WTC11 (cell line): Measurements from ENCODE around the gene RASSF8. TPM values are rescaled to one million over a fixed set of nuclear protein-coding genes. Genes with fewer than 3 reads are reported as not detected.

ENCODE experiments used
- ATAC-seq: fragments of 200-7000 bp; cut with Tn5 transposase; 2 replicates; pipeline ENCODE4 v1.10.0; 2021; ENCODE audit warnings: mild to moderate bottlenecking, moderate library complexity
- CTCF ChIA-PET: fragments of 300-600 bp; sonication (Branson Sonifier 250); formaldehyde crosslinking; loops from one replicate; lab custom pipeline; 2021; ENCODE audit warnings: antibody characterized with exemption; lab: Charles Lee
- POLR2A ChIA-PET: fragments of 350-600 bp; sonication (Branson Sonifier 250); formaldehyde crosslinking; loops from one replicate; lab custom pipeline; 2021; ENCODE audit warnings: antibody characterized with exemption; lab: Charles Lee
- DNase-seq: peaks from one replicate; pipeline ENCODE4 v3.0.0; 2021; ENCODE audit warnings: low spot score
- H3K27ac Mint-ChIP-seq: 2 replicates; pipeline ENCODE4 v1.8.0; 2021; ENCODE audit warnings: mixed read lengths
- H3K27me3 Mint-ChIP-seq: 2 replicates; pipeline ENCODE4 v1.8.0; 2021; ENCODE audit warnings: low read depth, mild to moderate bottlenecking, moderate library complexity, mixed read lengths
- H3K36me3 Mint-ChIP-seq: 2 replicates; pipeline ENCODE4 v1.8.0; 2021; ENCODE audit warnings: mixed read lengths
- H3K4me1 Mint-ChIP-seq: 2 replicates; pipeline ENCODE4 v1.8.0; 2022; ENCODE audit warnings: mixed read lengths
- H3K4me3 Mint-ChIP-seq: 2 replicates; pipeline ENCODE4 v1.8.0; 2021; ENCODE audit warnings: mild to moderate bottlenecking, moderate library complexity, mixed read lengths
- H3K9me3 Mint-ChIP-seq: 2 replicates; pipeline ENCODE4 v1.8.0; 2021; ENCODE audit warnings: mixed read lengths
- ATF1 ChIP-seq: sonication (generic); formaldehyde crosslinking; IDR thresholded peaks from 2 replicates; pipeline ENCODE4 v1.8.1; 2023; ENCODE audit warnings: mild to moderate bottlenecking, moderate library complexity, missing genetic modification reagents
- ETV6 ChIP-seq: sonication (generic); formaldehyde crosslinking; IDR thresholded peaks from 2 replicates; pipeline ENCODE4 v1.8.1; 2022; ENCODE audit warnings: mild to moderate bottlenecking, missing genetic modification reagents
- KAT7 ChIP-seq: sonication (generic); formaldehyde crosslinking; IDR thresholded peaks from 2 replicates; pipeline ENCODE4 v1.8.1; 2023; ENCODE audit warnings: missing genetic modification reagents, mild to moderate bottlenecking, borderline replicate concordance
- NR3C1 ChIP-seq: sonication (generic); formaldehyde crosslinking; conservative IDR thresholded peaks from 2 replicates; pipeline ENCODE4 v1.8.1; 2023; ENCODE audit warnings: low read depth, mild to moderate bottlenecking, missing genetic modification reagents
- SMAD4 ChIP-seq: sonication (generic); formaldehyde crosslinking; IDR thresholded peaks from 2 replicates; pipeline ENCODE4 v1.8.0; 2022; ENCODE audit warnings: mild to moderate bottlenecking, missing genetic modification reagents
- SOX15 ChIP-seq: fragments of 250-450 bp; sonication (Bioruptor Pico); IDR thresholded peaks from 2 replicates; pipeline ENCODE4 v1.9.0; 2021; ENCODE audit warnings: mild to moderate bottlenecking
- ZBTB21 ChIP-seq: sonication (generic); formaldehyde crosslinking; IDR thresholded peaks from 2 replicates; pipeline ENCODE4 v1.8.1; 2023; ENCODE audit warnings: mild to moderate bottlenecking, missing genetic modification reagents, borderline replicate concordance
- ZNF138 ChIP-seq: sonication (generic); formaldehyde crosslinking; conservative IDR thresholded peaks from 2 replicates; pipeline ENCODE4 v1.8.1; 2022; ENCODE audit warnings: mild to moderate bottlenecking, moderate library complexity, missing genetic modification reagents
- ZNF263 ChIP-seq: sonication (generic); formaldehyde crosslinking; IDR thresholded peaks from 2 replicates; pipeline ENCODE4 v1.8.1; 2022; ENCODE audit warnings: low read depth, mild to moderate bottlenecking, moderate library complexity, missing genetic modification reagents
- ZNF317 ChIP-seq: sonication (generic); formaldehyde crosslinking; IDR thresholded peaks from 2 replicates; pipeline ENCODE4 v1.8.1; 2023; ENCODE audit warnings: low read depth, mild to moderate bottlenecking, moderate library complexity, missing genetic modification reagents, borderline replicate concordance
- total RNA-seq: library from RNA; stranded (reverse); gene quantifications from 3 replicates; pipeline ENCODE4 v1.2.3, GENCODE V29; 2021
- TF ChIP-seq, protein P1 (sequence below): sonication (generic); formaldehyde crosslinking; IDR thresholded peaks from 2 replicates; pipeline ENCODE4 v1.8.1; 2022; ENCODE audit warnings: low read depth, mild to moderate bottlenecking, moderate library complexity, missing genetic modification reagents, borderline replicate concordance
- TF ChIP-seq, protein P2 (sequence below): sonication (generic); formaldehyde crosslinking; conservative IDR thresholded peaks from 2 replicates; pipeline ENCODE4 v1.8.1; 2023; ENCODE audit warnings: mild to moderate bottlenecking, low read depth, missing genetic modification reagents, moderate library complexity
- TF ChIP-seq, protein P3 (sequence below): sonication (generic); formaldehyde crosslinking; IDR thresholded peaks from 2 replicates; pipeline ENCODE4 v1.8.1; 2022; ENCODE audit warnings: missing genetic modification reagents, borderline replicate concordance
- TF ChIP-seq, protein P4 (sequence below): sonication (generic); formaldehyde crosslinking; IDR thresholded peaks from 2 replicates; pipeline ENCODE4 v1.8.1; 2023; ENCODE audit warnings: mild to moderate bottlenecking, missing genetic modification reagents, moderate library complexity
- TF ChIP-seq, protein P5 (sequence below): sonication (generic); formaldehyde crosslinking; IDR thresholded peaks from 2 replicates; pipeline ENCODE4 v1.8.1; 2023; ENCODE audit warnings: mild to moderate bottlenecking, missing genetic modification reagents, moderate library complexity
- TF ChIP-seq, protein P6 (sequence below): fragments of 250-450 bp; sonication (Bioruptor Pico); IDR thresholded peaks from 2 replicates; pipeline ENCODE4 v1.8.0; 2021; ENCODE audit warnings: mild to moderate bottlenecking

RASSF8 gene
- total RNA-seq, 1 experiment from 2014 or later, result 48.6 TPM

DNA sequence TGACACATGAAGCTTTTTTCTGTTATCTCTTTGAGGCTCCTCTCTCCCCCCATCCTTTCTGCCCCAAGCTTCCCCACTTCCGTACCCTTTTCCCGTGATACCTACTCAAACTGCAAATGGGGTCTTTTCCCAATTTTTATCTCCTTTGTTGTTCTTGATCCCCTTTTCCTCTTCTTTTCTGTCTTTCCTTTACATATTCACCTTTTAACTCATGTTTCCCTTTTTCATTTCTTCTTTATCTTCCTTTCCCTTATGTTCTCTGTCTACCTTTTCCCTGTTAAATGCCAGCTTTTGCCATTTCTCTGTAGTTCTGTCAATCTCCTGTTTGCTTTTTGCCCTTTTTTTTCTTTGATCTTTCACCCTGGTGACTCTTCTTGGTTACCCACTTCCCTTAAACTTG, 168.9 kb downstream of the RASSF8 start (continued):
- TF ChIP-seq, protein P1, sequence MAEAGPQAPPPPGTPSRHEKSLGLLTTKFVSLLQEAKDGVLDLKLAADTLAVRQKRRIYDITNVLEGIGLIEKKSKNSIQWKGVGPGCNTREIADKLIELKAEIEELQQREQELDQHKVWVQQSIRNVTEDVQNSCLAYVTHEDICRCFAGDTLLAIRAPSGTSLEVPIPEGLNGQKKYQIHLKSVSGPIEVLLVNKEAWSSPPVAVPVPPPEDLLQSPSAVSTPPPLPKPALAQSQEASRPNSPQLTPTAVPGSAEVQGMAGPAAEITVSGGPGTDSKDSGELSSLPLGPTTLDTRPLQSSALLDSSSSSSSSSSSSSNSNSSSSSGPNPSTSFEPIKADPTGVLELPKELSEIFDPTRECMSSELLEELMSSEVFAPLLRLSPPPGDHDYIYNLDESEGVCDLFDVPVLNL (CRISPR knock-in tag), result no peak
- TF ChIP-seq, protein P2, sequence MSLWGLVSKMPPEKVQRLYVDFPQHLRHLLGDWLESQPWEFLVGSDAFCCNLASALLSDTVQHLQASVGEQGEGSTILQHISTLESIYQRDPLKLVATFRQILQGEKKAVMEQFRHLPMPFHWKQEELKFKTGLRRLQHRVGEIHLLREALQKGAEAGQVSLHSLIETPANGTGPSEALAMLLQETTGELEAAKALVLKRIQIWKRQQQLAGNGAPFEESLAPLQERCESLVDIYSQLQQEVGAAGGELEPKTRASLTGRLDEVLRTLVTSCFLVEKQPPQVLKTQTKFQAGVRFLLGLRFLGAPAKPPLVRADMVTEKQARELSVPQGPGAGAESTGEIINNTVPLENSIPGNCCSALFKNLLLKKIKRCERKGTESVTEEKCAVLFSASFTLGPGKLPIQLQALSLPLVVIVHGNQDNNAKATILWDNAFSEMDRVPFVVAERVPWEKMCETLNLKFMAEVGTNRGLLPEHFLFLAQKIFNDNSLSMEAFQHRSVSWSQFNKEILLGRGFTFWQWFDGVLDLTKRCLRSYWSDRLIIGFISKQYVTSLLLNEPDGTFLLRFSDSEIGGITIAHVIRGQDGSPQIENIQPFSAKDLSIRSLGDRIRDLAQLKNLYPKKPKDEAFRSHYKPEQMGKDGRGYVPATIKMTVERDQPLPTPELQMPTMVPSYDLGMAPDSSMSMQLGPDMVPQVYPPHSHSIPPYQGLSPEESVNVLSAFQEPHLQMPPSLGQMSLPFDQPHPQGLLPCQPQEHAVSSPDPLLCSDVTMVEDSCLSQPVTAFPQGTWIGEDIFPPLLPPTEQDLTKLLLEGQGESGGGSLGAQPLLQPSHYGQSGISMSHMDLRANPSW, result no peak
- TF ChIP-seq ETV6 (CRISPR knock-in tag) (no peak), SMAD4 (CRISPR knock-in tag) (no peak)
- TF ChIP-seq, protein P3, sequence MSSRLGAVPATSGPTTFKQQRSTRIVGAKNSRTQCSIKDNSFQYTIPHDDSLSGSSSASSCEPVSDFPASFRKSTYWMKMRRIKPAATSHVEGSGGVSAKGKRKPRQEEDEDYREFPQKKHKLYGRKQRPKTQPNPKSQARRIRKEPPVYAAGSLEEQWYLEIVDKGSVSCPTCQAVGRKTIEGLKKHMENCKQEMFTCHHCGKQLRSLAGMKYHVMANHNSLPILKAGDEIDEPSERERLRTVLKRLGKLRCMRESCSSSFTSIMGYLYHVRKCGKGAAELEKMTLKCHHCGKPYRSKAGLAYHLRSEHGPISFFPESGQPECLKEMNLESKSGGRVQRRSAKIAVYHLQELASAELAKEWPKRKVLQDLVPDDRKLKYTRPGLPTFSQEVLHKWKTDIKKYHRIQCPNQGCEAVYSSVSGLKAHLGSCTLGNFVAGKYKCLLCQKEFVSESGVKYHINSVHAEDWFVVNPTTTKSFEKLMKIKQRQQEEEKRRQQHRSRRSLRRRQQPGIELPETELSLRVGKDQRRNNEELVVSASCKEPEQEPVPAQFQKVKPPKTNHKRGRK (CRISPR knock-in tag), result no peak

DNA sequence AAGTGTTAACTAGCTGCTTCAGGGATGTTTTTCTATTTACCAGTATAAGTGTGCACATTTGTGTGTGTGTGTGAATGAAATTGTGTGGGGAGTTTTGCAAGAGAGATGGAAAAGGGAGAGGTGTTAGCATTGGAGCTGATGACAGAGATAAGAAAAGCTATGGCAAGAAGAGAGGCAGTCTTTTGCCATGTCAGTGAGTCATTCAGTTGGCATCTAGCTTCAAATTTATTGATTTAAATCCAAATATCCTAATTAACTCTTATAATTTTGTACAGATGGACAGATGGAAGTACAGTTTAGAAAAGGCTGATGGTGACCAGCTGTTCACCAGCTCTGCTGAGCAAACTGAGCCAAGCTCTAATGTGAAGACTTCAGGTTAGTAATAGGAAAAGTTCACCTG, 169.7 kb downstream of the RASSF8 start:
- TF ChIP-seq ZNF317, result no peak
- TF ChIP-seq, protein P4, sequence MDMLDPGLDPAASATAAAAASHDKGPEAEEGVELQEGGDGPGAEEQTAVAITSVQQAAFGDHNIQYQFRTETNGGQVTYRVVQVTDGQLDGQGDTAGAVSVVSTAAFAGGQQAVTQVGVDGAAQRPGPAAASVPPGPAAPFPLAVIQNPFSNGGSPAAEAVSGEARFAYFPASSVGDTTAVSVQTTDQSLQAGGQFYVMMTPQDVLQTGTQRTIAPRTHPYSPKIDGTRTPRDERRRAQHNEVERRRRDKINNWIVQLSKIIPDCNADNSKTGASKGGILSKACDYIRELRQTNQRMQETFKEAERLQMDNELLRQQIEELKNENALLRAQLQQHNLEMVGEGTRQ (CRISPR knock-in tag), result no peak
- TF ChIP-seq ATF1 (CRISPR knock-in tag), result no peak
- TF ChIP-seq ZNF263 (CRISPR knock-in tag), result no peak
- TF ChIP-seq NR3C1, result no peak
- no peak for TF ChIP-seq KAT7 (CRISPR knock-in tag)
- TF ChIP-seq ZNF138 (CRISPR knock-in tag), result no peak
- no peak for TF ChIP-seq SOX15 (CRISPR knock-in tag)
- no peak for TF ChIP-seq ZBTB21 (CRISPR knock-in tag)
- TF ChIP-seq, protein P5, sequence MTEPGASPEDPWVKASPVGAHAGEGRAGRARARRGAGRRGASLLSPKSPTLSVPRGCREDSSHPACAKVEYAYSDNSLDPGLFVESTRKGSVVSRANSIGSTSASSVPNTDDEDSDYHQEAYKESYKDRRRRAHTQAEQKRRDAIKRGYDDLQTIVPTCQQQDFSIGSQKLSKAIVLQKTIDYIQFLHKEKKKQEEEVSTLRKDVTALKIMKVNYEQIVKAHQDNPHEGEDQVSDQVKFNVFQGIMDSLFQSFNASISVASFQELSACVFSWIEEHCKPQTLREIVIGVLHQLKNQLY (CRISPR knock-in tag), result no peak
- TF ChIP-seq, protein P6, sequence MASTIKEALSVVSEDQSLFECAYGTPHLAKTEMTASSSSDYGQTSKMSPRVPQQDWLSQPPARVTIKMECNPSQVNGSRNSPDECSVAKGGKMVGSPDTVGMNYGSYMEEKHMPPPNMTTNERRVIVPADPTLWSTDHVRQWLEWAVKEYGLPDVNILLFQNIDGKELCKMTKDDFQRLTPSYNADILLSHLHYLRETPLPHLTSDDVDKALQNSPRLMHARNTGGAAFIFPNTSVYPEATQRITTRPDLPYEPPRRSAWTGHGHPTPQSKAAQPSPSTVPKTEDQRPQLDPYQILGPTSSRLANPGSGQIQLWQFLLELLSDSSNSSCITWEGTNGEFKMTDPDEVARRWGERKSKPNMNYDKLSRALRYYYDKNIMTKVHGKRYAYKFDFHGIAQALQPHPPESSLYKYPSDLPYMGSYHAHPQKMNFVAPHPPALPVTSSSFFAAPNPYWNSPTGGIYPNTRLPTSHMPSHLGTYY, result no peak
- Mint-ChIP-seq H3K4me3 (no peak overlapping the region), H3K27ac (no peak overlapping the region), H3K36me3 (no peaks in the 10 kb centered on the region), H3K4me1 (peaks cover 36% of the 10 kb centered on the region), H3K9me3 (no peaks in the 10 kb centered on the region), H3K27me3 (peaks cover 77% of the 10 kb centered on the region)
- ChIA-PET CTCF (interaction anchor here (0.5 to 1.3 kb wide), 2 partner anchors 9 to 500 kb away, joined by 4 to 5 read pairs; no protein-coding TSS in a partner anchor), POLR2A (no interaction called here)
- no peak for DNase-seq
- ATAC-seq, result no peak

Other genes with a start within 250 kb of the RASSF8 start
- gene BHLHE41, start 166.4 kb downstream of the RASSF8 start, total RNA-seq, result 5.9 to 7.6 TPM (median 6.7 TPM) in 3 replicates
- gene SSPN, start 236.9 kb downstream of the RASSF8 start, total RNA-seq, result 1.8 to 2.5 TPM (median 1.9 TPM) in 3 replicates